GM18951 (cell line): ENCODE data around the gene RBM19.

ENCODE experiments used
- POLR2A ChIP-seq: IDR thresholded peaks from 4 replicates; pipeline ENCODE4 v1.6.1; 2011; ENCODE audit warnings: mild to moderate bottlenecking; ENCODE audit not compliant: insufficient read length, insufficient read depth; ENCODE audit errors: extremely low read depth
- in situ Hi-C: fragments of 300-500 bp; cut with MboI; formaldehyde crosslinking; loops from one replicate; pipeline ENCODE4 v1.12.0; 2022; ENCODE audit warnings: low sequenced_read_pairs, mixed read lengths, inconsistent platforms; ENCODE audit not compliant: unreplicated experiment

RBM19 gene

DNA sequence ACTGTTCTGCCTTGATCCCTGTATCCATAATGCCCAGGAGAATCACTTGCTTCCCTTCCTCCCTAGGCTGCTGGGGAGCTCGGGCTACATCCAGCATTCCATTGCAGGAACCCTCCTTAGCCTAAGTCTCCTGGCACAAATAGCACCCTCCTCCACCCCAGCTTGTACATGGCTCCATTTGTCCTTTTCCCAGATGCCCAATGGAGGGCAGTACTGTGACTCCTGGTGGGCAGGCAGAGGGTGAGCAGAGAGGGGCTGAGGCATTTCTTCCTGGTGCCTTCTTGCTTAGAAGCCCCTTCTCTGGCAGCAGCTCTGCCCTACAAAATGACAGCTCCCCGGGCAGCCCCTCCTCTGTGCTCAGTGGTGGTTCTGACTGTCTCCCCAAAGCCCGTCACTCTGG lies 86.5 kb downstream of the RBM19 start:
- TF ChIP-seq POLR2A, result no peak
- in situ Hi-C loops, result no loop called here

DNA sequence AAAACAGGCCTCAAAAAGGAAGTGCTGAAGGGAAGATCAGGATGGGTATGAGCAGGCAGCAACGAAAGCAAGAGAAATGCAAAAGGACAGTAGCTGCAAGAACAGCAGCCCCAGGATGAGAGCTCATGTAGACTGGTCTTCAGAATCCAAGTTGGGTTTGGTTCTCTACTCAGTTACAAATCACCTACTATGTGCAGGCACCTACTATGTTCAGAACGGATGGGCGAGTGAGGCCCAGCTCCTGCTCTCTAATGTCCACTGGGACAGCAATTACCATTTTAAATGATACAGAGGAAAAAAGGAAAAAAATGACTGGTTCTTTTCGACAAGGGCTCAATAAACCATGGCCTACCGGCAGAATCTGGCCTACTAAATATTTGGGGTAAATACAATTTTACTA lies 88.5 kb downstream of the RBM19 start:
- in situ Hi-C loops, result no loop called here

DNA sequence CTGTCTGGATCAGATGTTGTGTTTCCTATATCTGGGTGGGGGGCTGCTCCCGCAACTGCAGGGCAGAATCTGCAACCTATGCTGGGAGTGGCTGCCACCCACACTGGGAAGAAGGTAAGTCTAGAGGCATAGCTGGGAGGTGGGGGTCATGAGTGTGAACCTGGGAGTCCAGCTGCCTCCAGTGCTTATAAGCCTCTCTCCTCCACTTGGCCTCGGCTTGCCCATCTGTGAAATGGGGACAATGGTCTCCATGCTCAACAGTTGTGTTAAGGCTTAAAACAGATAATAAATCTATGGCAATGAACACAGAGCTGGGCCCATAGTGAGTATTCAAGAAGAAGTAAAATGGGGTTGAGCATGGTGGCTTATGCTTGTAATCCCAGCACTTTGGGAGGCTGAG lies 90.0 kb downstream of the RBM19 start:
- in situ Hi-C loops, result no loop called here
- no peak for TF ChIP-seq POLR2A

More for the DNA sequence above, 88.5 kb downstream of the RBM19 start:
- no peak for TF ChIP-seq POLR2A

DNA sequence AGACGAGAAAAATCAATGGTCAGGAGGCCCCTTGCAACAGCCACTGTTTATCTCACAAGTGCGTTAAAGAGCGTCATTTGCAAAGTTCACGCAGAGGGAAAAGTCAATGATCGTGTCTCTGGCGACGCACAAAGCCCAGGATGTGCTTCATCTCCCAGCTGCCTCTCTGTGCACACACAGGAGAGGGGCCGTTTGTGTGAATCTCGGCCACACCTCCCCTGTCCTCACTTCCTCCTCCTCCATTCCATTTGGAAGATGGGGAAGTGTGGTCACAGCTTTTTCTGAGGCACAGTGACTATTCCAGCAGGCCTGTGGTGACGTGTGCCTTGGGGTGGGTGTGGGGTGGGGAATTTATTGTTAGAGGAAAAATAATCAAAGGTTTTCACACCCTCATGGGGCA lies 90.4 kb downstream of the RBM19 start:
- TF ChIP-seq POLR2A, result no peak
- in situ Hi-C loops, result no loop called here

DNA sequence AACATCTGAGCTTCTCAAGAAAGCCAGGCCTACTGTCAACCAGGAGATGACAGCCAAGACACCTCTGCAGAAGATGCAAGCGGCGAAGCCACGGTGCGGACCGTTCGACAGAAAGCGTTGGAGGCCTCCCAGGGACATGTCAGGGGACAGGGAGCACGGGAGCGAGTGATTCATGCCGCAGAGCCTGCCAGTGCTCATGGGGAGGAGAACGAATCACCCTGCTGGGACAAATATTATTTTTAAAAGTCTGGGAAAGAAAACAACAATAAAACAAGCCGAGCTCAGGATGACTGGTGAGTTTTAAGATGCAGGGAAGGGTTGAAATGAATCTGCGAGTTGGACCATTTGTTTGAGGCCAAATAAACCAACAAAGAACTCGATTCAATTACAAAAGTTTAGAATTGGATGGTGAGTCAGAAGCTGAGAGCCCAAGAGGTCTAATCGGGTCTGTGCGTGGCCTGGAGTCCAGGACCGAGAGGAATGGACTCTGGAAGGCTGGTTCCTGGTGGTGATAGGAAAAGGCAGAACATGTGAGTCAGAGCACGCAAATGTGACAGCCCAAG lies 91.0 kb downstream of the RBM19 start:
- no peak for TF ChIP-seq POLR2A
- in situ Hi-C loops, result no loop called here

DNA sequence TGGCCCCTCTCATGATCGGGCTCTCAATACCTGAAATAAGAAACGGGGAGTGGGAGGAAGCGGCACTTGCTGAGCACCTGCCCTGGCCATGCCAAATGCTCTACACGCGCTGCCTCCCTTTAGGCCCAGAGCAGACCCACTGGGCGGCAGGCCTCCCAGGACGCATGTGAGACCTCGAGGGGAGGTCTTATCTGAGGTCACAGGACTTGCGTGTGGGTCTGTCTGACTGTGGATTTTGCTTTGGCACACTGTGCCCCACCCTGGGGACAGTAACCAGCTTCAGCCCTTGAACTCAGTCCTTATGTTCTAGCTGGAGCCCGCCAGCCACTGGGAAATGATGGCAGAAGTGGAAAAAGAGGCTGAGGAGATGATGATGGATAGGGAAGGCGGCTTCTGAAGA lies 91.8 kb downstream of the RBM19 start:
- in situ Hi-C loops, result no loop called here
- TF ChIP-seq POLR2A, result no peak

DNA sequence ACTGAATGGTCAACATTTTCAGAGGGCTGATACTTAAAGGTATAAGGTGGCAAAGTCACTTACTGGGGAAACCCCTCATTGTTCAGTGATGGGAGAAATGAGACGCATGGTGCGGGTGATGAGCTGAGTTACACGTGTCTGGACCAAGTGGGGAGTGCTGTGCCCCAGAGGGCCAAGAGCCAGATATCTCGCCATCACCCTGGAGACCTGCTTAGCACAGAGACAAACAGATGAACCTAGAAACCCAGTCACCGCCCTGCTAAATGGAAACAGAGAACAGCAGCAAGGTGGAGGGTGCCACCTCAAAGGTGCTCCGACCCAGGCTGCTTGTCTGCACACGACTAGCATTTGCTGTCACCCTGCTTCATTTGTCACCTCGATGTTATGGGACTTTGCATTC lies 92.4 kb downstream of the RBM19 start:
- TF ChIP-seq POLR2A, result no peak
- in situ Hi-C loops, result no loop called here

DNA sequence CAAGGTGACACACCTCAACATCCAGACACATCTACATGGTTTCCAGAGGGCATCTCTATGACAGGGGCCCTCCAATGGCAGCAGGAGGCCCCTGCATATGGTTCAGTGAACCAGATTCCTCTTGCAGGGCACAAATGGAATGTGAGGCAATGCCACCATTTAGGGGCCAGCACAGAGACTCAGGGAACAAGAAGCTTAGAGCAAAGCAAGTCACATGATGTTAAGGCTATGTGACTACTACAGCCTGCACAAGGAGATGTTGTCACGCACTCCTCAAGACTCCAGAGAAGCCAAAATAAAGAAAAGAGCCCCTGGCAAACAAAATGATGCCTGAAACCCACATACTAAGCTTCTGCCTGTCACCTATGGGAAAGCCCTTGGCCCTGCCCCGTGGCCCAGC lies 95.2 kb downstream of the RBM19 start:
- in situ Hi-C loops, result no loop called here
- TF ChIP-seq POLR2A, result no peak

DNA sequence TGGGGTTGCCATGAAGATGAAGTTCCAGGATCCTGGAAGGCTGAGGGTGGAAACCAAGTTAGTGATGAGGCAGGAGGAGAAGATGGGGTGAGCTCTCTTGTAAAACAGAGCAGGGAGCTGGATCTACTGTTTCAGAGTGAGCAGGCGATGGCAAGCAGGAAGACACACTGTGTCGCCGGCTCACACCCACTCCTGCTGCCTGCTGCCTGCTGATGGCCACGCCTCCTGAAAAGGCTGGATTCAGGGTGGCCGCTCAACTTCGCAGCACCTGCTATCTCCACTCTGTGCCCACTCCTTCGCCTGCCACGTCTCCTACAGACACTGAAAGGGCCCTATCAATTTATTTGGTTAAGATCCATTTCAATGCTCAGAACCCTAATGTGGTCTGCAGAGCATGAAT lies 96.1 kb downstream of the RBM19 start:
- in situ Hi-C loops, result no loop called here
- TF ChIP-seq POLR2A, result no peak

DNA sequence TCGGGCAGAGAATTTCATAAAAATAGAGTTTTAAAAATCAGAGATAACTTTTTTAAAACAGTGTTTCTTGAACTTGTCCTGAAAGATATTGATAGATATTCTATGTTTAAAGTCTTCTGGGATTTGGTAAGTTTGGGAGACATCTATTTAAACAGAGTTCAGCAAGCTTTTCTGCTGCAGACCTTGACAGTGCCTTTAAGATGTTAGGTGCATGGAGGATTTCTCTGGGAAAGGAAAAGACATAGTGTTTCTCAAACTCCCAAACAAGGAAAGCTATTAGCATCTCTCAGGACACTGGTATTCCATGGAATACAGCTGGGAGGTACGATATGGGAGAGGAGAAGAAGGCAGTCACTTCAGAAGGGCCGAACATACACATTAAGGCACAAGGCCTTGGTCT lies 97.8 kb downstream of the RBM19 start:
- in situ Hi-C loops, result no loop called here
- TF ChIP-seq POLR2A, result no peak

DNA sequence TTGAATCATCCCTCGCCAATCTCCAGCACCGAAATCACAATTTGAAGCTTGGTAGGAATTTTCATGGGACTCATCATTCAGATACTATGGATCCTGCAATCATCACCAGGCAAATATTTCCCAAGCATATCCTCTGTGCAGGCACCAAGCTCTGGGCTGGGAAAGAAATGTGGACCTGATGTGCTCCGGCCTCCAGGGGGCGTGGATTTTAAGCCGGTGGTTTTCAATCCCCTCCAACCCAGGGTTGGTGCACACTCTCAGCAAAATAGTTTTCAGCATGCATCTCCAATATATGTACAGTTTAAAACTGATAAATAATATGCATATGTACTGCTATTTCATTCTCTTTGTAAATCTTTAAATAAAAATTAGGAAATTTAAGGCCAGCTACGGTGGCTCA lies 98.9 kb downstream of the RBM19 start:
- in situ Hi-C loops, result no loop called here
- TF ChIP-seq POLR2A, result no peak

DNA sequence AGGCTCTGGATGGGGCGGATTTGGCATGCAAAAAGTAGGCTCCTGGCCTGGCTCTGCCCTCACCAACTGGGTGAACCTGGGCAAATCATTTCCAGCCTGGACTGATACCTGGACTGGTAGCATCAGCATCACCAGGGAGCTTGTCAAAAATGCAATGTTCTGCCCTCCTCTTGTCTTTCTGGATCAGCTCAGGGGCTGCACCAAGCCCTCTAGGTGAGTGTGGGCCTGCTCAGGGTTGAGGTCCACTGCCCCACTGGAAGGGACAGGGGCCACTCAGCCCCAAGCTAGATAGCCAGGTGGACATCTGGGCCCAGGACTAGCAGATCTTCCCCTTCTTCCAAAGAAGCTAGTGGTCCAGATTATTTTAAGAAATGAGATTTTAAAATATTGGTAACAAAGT lies 99.6 kb downstream of the RBM19 start:
- in situ Hi-C loops, result no loop called here

DNA sequence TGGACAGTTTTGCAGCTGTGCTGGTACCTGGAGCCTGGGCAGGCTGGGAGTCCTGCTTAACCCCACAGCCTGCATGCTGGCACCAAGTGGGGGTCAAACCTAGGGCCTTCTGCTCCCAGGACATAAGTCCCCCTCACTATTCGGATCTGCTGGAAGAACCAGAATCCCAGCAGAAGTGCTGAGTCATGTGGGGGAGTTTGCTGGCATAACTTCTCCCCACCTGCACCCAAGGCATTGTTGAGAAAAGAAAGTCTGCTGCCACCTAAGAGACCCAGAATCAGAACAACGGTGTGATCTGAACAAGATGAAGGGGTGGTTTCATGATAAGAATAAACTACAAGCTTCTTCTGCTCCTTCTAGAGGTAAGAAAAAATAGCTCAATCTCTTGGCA lies 102.7 kb downstream of the RBM19 start:
- TF ChIP-seq POLR2A, result no peak
- in situ Hi-C loops, result no loop called here

More for the DNA sequence above, 99.6 kb downstream of the RBM19 start:
- TF ChIP-seq POLR2A, result no peak

DNA sequence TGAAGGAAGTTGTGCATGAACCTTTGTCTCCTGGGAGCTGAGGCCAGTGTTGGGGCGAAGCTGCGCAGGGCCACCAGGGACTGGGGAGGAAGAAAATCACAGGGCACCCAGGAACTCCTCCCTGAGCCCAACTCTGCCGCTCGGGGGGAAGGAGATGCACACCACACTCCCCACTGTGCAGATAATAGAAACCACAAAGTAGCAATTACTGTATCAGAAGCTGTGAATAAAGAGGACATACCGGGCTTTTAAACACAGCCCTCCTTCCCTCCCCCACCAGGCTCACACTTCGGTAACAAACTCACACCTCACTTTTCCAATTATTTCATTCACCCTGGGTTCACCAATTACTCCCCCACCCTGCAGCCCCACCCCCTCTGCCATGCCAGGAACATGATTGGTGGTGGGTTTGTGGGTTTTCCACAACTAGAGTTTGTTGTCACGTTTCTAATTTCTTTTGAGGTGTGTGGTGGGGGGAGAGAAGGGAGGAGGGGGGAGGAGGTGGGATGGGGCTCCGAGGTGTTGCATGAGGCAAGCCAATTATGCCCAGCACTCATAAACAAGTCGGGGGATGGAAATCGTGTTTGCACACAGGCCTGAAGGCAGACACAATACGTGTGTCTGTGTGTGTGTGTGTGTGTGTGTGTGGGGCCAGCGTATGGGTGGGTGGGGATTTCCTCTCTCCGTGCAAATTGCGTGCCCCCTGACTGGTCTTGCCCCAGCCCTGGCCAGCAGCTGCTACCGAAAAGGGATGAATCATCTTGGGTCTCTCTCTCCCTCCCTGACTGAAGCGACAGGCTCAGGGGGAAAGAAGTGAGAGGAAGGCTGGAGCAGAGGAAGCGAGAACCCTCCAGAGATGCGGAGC lies 103.3 kb downstream of the RBM19 start:
- no peak for TF ChIP-seq POLR2A
- in situ Hi-C loops, result no loop called here
